GM10266 (cell line): ENCODE results near the gene STIM2.
A peak's percentile ranks its signal among the peaks of the same experiment; 100 is the strongest.
"Not testable (repeated sequence)": the region's sequence is repeated elsewhere in the genome, so short reads cannot be mapped to it uniquely, and the experiment has no call there.

Experiments
- DNase-seq: peaks from one replicate; pipeline ENCODE4 v3.0.0; 2012; ENCODE audit errors: extremely low spot score
- TF ChIP-seq, protein P1 (sequence below): IDR thresholded peaks from 2 replicates; pipeline ENCODE4 v1.5.1; 2012; ENCODE audit warnings: mild to moderate bottlenecking, low read depth; ENCODE audit not compliant: control insufficient read depth, insufficient read depth; ENCODE audit errors: missing control alignments

Gene STIM2

DNA sequence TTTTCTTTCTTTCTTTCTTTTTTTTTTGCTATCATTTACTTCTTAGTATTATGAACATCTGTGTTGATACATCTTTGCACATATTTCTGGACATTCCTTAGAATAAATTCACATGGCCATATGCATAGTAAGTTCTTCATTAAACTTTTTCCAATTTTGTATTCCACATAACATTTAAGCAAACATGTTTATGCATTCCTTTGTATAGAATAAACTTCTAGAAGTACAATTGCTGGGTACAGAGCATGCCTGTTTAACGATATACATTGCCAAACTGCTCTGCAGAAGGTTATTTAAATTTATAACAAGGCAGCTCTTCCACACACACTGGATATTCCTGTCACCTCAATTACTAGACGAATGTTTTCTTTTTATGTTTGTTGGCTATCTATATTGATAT lies 36.0 kb upstream of the STIM2 start:
- TF ChIP-seq, protein P1, sequence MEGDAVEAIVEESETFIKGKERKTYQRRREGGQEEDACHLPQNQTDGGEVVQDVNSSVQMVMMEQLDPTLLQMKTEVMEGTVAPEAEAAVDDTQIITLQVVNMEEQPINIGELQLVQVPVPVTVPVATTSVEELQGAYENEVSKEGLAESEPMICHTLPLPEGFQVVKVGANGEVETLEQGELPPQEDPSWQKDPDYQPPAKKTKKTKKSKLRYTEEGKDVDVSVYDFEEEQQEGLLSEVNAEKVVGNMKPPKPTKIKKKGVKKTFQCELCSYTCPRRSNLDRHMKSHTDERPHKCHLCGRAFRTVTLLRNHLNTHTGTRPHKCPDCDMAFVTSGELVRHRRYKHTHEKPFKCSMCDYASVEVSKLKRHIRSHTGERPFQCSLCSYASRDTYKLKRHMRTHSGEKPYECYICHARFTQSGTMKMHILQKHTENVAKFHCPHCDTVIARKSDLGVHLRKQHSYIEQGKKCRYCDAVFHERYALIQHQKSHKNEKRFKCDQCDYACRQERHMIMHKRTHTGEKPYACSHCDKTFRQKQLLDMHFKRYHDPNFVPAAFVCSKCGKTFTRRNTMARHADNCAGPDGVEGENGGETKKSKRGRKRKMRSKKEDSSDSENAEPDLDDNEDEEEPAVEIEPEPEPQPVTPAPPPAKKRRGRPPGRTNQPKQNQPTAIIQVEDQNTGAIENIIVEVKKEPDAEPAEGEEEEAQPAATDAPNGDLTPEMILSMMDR = no peak
- no peak for DNase-seq

DNA sequence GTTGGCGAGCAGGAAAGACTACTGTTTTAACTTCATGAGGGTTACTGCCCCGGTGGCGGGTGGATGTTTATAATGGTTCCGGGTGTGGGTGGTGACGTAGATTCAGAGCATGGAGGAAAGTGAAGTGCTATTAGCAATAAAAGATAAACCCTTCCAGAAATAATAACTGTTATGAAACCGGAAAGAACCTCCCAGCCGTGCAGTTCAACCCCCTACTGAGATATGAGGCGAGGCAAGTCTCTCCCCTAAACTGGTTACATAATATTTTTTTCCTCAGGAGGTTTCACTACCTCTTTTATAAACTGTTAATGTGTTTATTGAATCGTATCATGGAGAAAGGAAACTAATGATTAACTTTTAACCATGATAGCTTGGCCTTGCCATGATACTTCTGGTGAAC lies 33.9 kb upstream of the STIM2 start:
- DNase-seq = peak; percentile 57
- TF ChIP-seq, protein P1 = no peak

DNA sequence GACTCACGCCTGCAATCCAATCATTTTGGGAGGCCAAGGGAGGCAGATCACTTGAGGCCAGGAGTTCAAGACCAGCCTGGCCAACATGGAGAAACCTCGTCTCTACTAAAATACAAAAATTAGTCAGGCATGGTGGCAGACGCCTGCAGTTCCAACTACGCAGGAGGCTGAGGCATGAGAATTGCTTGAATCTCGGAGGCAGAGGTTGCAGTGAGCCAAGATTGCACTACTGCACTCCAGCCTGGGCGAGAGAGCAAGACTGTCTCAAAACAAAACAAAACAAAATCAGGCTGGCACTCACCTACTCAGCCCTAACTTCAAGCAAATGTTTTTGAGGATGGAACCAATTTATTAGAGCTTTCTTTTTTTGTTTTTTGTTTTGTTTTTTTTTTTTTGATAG lies 33.3 kb upstream of the STIM2 start:
- DNase-seq = not testable (repeated sequence)

DNA sequence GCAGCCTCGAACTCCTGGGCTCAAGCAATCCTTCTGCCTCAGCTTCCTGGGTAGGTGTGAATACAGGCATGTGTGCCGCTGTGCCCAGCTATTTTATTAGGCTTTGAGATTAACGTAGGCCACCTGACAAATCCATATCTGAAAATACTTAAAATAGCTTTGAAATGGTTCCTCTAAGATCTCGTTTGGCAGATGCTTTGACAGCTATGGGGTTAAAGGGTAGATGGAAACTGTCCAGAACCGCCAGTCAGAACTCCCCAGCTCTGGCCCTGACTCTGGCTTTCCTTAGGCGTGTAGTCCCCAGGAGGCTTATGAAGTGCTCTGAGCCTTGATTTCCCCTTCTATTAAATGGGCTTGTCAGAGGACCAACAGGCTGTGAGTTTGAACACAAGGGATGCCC lies 32.8 kb upstream of the STIM2 start:
- no peak for DNase-seq
- TF ChIP-seq, protein P1 = no peak

DNA sequence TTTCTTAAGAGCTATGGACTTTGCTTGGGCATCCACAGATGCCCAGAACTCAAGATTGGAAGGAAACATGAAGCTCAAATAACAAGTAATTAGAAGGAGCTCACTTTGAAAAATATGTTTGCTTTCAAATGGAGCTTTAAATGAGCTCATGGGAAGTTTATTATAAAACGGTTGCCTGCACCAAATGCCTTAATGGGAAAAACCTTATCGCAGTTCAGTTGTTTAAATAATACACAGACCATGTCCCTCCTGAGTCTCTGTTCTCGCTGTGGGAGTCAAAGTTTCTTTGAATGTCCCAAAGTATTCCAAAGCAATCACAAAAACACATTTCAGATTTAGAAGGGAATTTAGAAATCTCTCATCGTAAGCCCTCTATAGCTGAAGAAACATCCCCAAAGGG lies 31.6 kb upstream of the STIM2 start:
- TF ChIP-seq, protein P1 = no peak
- DNase-seq = no peak

DNA sequence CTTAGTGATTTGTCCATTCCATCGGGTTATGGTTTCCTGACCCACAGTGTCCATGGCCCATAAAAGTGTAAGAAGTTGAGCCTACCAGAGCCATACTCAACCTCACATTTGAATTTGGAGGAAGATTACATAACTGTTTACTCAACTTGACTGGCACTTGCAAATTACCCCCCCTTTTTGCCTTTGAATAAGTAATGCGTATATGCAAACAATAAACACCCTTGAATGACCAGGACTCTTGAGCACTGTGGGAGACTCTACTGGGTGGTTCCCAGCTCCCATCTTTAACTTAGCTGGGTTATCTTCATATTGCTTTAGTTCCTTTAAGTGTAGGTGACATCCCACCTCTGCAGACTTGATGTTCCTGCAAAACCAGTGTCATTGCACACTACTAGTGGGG lies 30.6 kb upstream of the STIM2 start:
- TF ChIP-seq, protein P1 = no peak
- no peak for DNase-seq

DNA sequence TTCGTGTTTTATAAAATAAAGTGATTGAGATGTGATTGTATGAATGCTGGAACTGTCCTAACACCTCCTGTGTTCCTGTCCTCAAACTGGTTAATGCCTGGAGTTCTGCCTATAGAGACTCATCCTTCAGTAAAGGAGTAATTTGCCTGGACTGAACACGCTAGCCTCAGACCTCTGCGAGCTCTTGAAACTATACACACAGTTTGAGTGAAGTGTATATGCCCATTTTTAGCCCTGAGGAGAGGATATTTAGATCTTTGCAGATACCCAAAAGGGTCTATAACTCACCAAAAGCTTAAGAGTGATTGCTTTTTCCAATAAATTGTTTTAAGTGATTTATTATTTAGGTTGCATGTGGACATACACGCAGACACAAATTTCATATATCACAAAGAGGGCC lies 29.9 kb upstream of the STIM2 start:
- TF ChIP-seq, protein P1 = no peak
- DNase-seq = no peak

DNA sequence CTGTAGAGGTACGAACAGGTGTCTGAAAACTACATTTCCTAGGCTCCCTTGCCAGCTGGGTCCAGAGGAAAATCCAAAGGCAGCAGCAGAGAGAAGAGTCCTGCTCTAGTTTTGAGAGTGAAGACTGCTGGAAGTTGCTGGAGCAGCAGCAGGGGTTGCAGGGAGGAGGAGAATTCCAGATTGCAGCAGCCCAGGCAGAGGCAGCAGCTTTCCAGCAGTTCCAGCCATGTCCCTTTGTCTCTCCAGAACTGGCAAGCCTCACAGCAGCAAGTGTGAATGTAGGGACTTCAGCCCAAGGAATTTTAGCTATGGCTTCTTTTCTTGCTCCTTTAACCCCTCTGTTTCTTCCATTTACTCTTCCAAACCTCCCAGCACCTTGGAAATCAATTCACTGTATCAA lies 24.1 kb upstream of the STIM2 start:
- no peak for DNase-seq
- TF ChIP-seq, protein P1 = no peak
